D721Med (cell line): Measurements from ENCODE around the gene ARID1B.

Experiments
- DNase-seq: peaks from one replicate; pipeline ENCODE4 v3.0.0; 2011; ENCODE audit warnings: low spot score; ENCODE audit not compliant: insufficient read length
- FAIRE-seq: peaks from 2 replicates; lab custom pipeline; 2011; peaks lifted over from hg19 to GRCh38; lab: Jason Lieb, UNC
- CTCF ChIP-seq: IDR thresholded peaks from 2 replicates; pipeline ENCODE4 v1.5.1; 2012; ENCODE audit warnings: mild to moderate bottlenecking, control low read depth; ENCODE audit not compliant: insufficient read depth; ENCODE audit errors: missing control alignments

ARID1B gene

GRCh38 chr6:156897907-156898531, 120.8 kb downstream of the ARID1B start:
- FAIRE-seq (no peak), DNase-seq (no peak)
- TF ChIP-seq CTCF = no peak

- DNase-seq = no peak
- TF ChIP-seq CTCF = no peak
- FAIRE-seq = no peak
These were observed 121.9 kb downstream of the ARID1B start for GRCh38 chr6:156899071-156899470.

- DNase-seq (no peak), FAIRE-seq (no peak)
- TF ChIP-seq CTCF = no peak
These were observed 122.5 kb downstream of the ARID1B start for GRCh38 chr6:156899532-156900135.

GRCh38 chr6:156900292-156900691, 123.1 kb downstream of the ARID1B start:
- DNase-seq (no peak), FAIRE-seq (no peak)
- TF ChIP-seq CTCF = no peak

- DNase-seq (no peak), FAIRE-seq (no peak)
These were observed 124.3 kb downstream of the ARID1B start for GRCh38 chr6:156901309-156902019.

GRCh38 chr6:156902782-156903181, 125.6 kb downstream of the ARID1B start:
- DNase-seq = no peak
- no peak for TF ChIP-seq CTCF
- FAIRE-seq = no peak

More at GRCh38 chr6:156901309-156902019, 124.3 kb downstream of the ARID1B start:
- TF ChIP-seq CTCF = no peak
